SK-N-SH (cell line): ENCODE data around the gene MAP4K1. TPM values are rescaled to one million over a fixed set of nuclear protein-coding genes. Genes with fewer than 3 reads are reported as not detected.

Source experiments
- CTCF ChIA-PET: fragments of 300-600, 350-600 bp; formaldehyde crosslinking; extraction: SDS; loops from one replicate; lab custom pipeline; 2021; lab: Yijun Ruan, JAX
- POLR2A ChIA-PET: fragments of 350-600 bp; sonication (Branson Sonifier 250); formaldehyde crosslinking; extraction: SDS; loops from one replicate; lab custom pipeline; 2020; ENCODE audit warnings: antibody characterized with exemption, inconsistent platforms; lab: Yijun Ruan, JAX
- DNase-seq: peaks from one replicate; pipeline ENCODE4 v3.0.0; 2012
- H2AFZ ChIP-seq: fragments of 200-600 bp; sonication (generic); 2 replicates; pipeline ENCODE4 v1.8.1; 2016; ENCODE audit warnings: antibody characterized with exemption, mild to moderate bottlenecking, low read depth
- H3F3A ChIP-seq: fragments of 200-600 bp; sonication (generic); replicated peaks from 2 replicates; pipeline ENCODE3; 2016; ENCODE audit warnings: antibody characterized with exemption, mild to moderate bottlenecking; ENCODE audit not compliant: insufficient read depth
- H3K27ac ChIP-seq, 2 experiments: fragments of 200-500 bp in 1 of 2; fragments of 200-600 bp in 1 of 2; sonication (Bioruptor generic) in 1 of 2; sonication (generic), shearing (Covaris generic) in 1 of 2; 2 replicates each; pipeline versions ENCODE4 v1.5.1 to v1.6.1; 2014 to 2016; ENCODE audit warnings: low read depth in 2 of 2, inconsistent platforms in 1 of 2, low read length in 1 of 2, mild to moderate bottlenecking in 1 of 2, mixed read lengths in 1 of 2
- H3K27me3 ChIP-seq: fragments of 200-600 bp; sonication (generic), shearing (Covaris generic); 2 replicates; pipeline ENCODE4 v1.6.1; 2016; ENCODE audit warnings: mixed run types; ENCODE audit not compliant: insufficient read depth
- H3K36me3 ChIP-seq, 2 experiments: fragments of 200-500 bp in 1 of 2; fragments of 200-600 bp in 1 of 2; sonication (Bioruptor generic) in 1 of 2; sonication (generic) in 1 of 2; replicated peaks in 1 of 2; 2 replicates each; pipeline versions ENCODE3 to v1.5.1; 2014 to 2016; ENCODE audit warnings: low read length in 1 of 2, mild to moderate bottlenecking in 1 of 2; ENCODE audit not compliant: insufficient read depth in 2 of 2, control insufficient read depth in 1 of 2
- H3K4me1 ChIP-seq, 2 experiments: fragments of 200-500 bp in 1 of 2; fragments of 200-600 bp in 1 of 2; sonication (Bioruptor generic) in 1 of 2; sonication (generic), shearing (Covaris generic) in 1 of 2; 2 replicates each; pipeline versions ENCODE4 v1.5.1 to v1.6.1; 2014 to 2016; ENCODE audit warnings: low read depth in 1 of 2, low read length in 1 of 2, mixed run types in 1 of 2; ENCODE audit not compliant: insufficient read depth in 2 of 2, control insufficient read depth in 1 of 2
- H3K4me2 ChIP-seq: fragments of 200-600 bp; sonication (generic), shearing (Covaris generic); 2 replicates; pipeline ENCODE4 v1.6.1; 2017; ENCODE audit warnings: mixed run types
- H3K4me3 ChIP-seq, 2 experiments: fragments of 200-500 bp in 1 of 2; fragments of 200-600 bp in 1 of 2; sonication (Bioruptor generic) in 1 of 2; sonication (generic), shearing (Covaris generic) in 1 of 2; 2 replicates each; pipeline versions ENCODE4 v1.5.1 to v1.8.1; 2014 to 2016; ENCODE audit warnings: low read depth in 2 of 2, inconsistent platforms in 1 of 2, low read length in 1 of 2, mild to moderate bottlenecking in 1 of 2, mixed read lengths in 1 of 2, moderate library complexity in 1 of 2
- H3K79me2 ChIP-seq: fragments of 200-600 bp; sonication (generic); 2 replicates; pipeline ENCODE4 v1.8.1; 2017; ENCODE audit warnings: mild to moderate bottlenecking; ENCODE audit not compliant: insufficient read depth
- H3K9ac ChIP-seq: fragments of 200-600 bp; sonication (generic); 2 replicates; pipeline ENCODE4 v1.6.1; 2017; ENCODE audit warnings: mixed run types
- H3K9me2 ChIP-seq: fragments of 200-600 bp; sonication (generic); 2 replicates; pipeline ENCODE4 v1.6.1; 2017; ENCODE audit warnings: mixed run types
- H3K9me3 ChIP-seq: fragments of 200-600 bp; sonication (generic); 2 replicates; pipeline ENCODE4 v1.6.1; 2017; ENCODE audit warnings: mixed run types, mild to moderate bottlenecking, moderate library complexity
- H4K20me1 ChIP-seq: fragments of 200-600 bp; sonication (generic); 2 replicates; pipeline ENCODE4 v1.6.1; 2017; ENCODE audit warnings: mild to moderate bottlenecking, mixed run types; ENCODE audit not compliant: insufficient read depth
- EZH2phosphoT487 ChIP-seq: fragments of 200-600 bp; sonication (generic); IDR thresholded peaks from 2 replicates; pipeline ENCODE4 v1.6.1; 2017; ENCODE audit warnings: low read depth, mixed run types, mild to moderate bottlenecking, antibody characterized with exemption, moderate library complexity, borderline replicate concordance
- PBX3 ChIP-seq: IDR thresholded peaks from 2 replicates; pipeline ENCODE4; 2012
- TAF1 ChIP-seq: IDR thresholded peaks from 2 replicates; pipeline ENCODE4 v1.6.1; 2012; ENCODE audit warnings: low read depth, mild to moderate bottlenecking, low read length, moderate library complexity, borderline replicate concordance
- USF2 ChIP-seq: fragments of 150-350 bp; IDR thresholded peaks from 2 replicates; pipeline ENCODE4 v1.6.1; 2017; ENCODE audit warnings: antibody characterized with exemption, low read length, low read depth, borderline replicate concordance
- WGBS: methylation state at CpG from one replicate; pipeline ENCODE4 v1.1.6; 2017; ENCODE audit warnings: low lambda C conversion rate; 5-methylcytosine and 5-hydroxymethylcytosine counted together
- polyA plus RNA-seq, 3 experiments: library from polyadenylated mRNA; depleted of rRNA; stranded (reverse); fragments of >200 nt; gene quantifications; 2 replicates each; pipeline ENCODE4 v1.2.3, GENCODE V29; 2012
- TF ChIP-seq, protein P1 (sequence below): IDR thresholded peaks from 2 replicates; pipeline ENCODE4 v1.4.0; 2012; ENCODE audit warnings: low read depth, borderline replicate concordance

MAP4K1 gene
- polyA plus RNA-seq, 1 of the 3 experiments (the other 2 are of a cell fraction) = 0.31 TPM

- Histone ChIP-seq H3K9ac (peak overlapping the region; percentile 100), H3K27ac (peak overlapping the region; percentile 24 to 99; a peak in 3 of 4 replicates), H3K36me3 (peaks cover 0 to 4% of the 10 kb centered on the region in 2 experiments), H3K9me3 (no peaks in the 10 kb centered on the region), H3K4me1 (peaks cover 30 to 45% of the 10 kb centered on the region in 2 experiments), H3F3A (peaks cover 38% of the 10 kb centered on the region), H3K27me3 (no peaks in the 10 kb centered on the region), H4K20me1 (peaks cover 41% of the 10 kb centered on the region), H3K4me2 (peak overlapping the region; percentile 88), H3K79me2 (peaks cover 78% of the 10 kb centered on the region), H3K4me3 (peak overlapping the region; percentile 59 to 99; a peak in 3 of 4 replicates), H3K9me2 (no peaks in the 10 kb centered on the region), H2AFZ (no peak overlapping the region)
- DNase-seq = no peak
- CTCF ChIA-PET = interaction anchor here (1.0 kb wide), 1 partner anchor 16 kb away, joined by 3 read pairs; no protein-coding TSS in a partner anchor
- WGBS = 60% methylated on average over 8 of the region's 8 CpGs
- TF ChIP-seq EZH2phosphoT487 = no peak
- TF ChIP-seq USF2 = no peak
- POLR2A ChIA-PET = no interaction called here
These were observed 32.5 kb upstream of the MAP4K1 start for GRCh38 chr19:38650172-38650775.

DNA sequence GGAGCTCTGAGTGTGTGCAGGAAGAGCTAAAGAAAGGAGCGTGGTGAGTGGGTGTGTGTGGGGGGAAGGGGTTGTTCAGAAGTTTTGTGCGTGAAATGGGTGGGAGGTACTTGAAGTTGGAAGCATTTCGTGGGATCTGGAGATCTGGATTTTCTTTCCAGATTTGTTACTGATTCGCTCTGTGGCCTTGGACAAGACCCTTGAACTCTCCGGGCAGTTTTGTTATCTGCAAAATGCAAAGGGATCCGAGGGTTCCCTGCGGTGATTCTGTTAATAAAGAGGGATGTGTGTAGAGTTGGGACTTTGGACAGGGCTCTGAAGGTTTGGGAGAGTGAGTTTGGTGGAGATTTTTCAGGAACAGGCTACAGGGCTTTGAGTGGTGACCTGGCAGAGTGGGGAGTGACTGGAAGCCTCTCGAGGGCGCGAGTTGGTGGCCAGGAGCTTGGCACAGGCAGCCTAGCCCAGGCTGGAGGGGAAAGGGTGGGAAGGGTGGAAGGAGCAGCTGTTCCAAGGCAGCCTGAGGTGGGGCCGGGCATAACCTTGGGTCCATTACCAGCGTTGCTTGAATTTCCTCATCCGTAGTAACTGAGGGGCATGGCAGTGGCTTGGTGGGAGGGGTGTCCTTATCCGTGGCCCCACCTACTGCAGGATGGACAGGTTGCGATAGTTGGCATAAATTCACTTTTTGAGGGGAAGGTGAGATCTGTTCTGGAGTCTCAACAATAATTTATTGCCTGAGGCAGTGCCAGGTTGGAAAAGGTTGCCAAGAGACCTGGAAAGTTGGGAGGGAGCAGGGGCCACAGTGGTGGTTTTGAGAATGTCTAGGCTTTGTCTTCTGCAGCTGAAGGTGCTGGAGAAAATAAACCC is 31.8 kb upstream of the MAP4K1 start:
- H2AFZ ChIP-seq = no peak overlapping the region
- WGBS = 37% methylated on average over 15 of the region's 15 CpGs
- peak overlapping the region; percentile 100 for H3K9ac ChIP-seq
- peaks cover 41% of the 10 kb centered on the region for H4K20me1 ChIP-seq
- H3K4me2 ChIP-seq = peak overlapping the region; percentile 88
- no peaks in the 10 kb centered on the region for H3K9me2 ChIP-seq
- peaks cover 71% of the 10 kb centered on the region for H3K79me2 ChIP-seq
- peak overlapping the region in 1 of 2 experiments; percentile 99; a peak in 2 of 4 replicates for H3K27ac ChIP-seq
- no peaks in the 10 kb centered on the region for H3K9me3 ChIP-seq
- ChIA-PET CTCF (interaction anchor here (0.7 kb wide), 1 partner anchor 21 kb away, joined by 3 read pairs; no protein-coding TSS in a partner anchor), POLR2A (interaction anchor here (2.5 kb wide), 1 partner anchor 16 kb away, joined by 10 read pairs; no protein-coding TSS in a partner anchor)
- TF ChIP-seq, protein P1, sequence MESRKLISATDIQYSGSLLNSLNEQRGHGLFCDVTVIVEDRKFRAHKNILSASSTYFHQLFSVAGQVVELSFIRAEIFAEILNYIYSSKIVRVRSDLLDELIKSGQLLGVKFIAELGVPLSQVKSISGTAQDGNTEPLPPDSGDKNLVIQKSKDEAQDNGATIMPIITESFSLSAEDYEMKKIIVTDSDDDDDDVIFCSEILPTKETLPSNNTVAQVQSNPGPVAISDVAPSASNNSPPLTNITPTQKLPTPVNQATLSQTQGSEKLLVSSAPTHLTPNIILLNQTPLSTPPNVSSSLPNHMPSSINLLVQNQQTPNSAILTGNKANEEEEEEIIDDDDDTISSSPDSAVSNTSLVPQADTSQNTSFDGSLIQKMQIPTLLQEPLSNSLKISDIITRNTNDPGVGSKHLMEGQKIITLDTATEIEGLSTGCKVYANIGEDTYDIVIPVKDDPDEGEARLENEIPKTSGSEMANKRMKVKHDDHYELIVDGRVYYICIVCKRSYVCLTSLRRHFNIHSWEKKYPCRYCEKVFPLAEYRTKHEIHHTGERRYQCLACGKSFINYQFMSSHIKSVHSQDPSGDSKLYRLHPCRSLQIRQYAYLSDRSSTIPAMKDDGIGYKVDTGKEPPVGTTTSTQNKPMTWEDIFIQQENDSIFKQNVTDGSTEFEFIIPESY = 0 out of 2 replicates have a peak, but pooled peaks have one; percentile 46
- TF ChIP-seq TAF1 (no peak), PBX3 (peak; percentile 40; the same call in 1 of the 2 replicates)
- peaks cover 31% of the 10 kb centered on the region for H3F3A ChIP-seq
- H3K4me3 ChIP-seq = peak overlapping the region; percentile 59 to 99
- no peaks in the 10 kb centered on the region for H3K27me3 ChIP-seq
- peaks cover 0 to 4% of the 10 kb centered on the region in 2 experiments for H3K36me3 ChIP-seq
- no peak for DNase-seq
- H3K4me1 ChIP-seq = peaks cover 27 to 37% of the 10 kb centered on the region in 2 experiments
